Measurements from ENCODE around the gene VRK1.

GRCh38 chr14:96876747-96877146 is 79.6 kb downstream of the VRK1 start:
- TF ChIP-seq, protein P1, sequence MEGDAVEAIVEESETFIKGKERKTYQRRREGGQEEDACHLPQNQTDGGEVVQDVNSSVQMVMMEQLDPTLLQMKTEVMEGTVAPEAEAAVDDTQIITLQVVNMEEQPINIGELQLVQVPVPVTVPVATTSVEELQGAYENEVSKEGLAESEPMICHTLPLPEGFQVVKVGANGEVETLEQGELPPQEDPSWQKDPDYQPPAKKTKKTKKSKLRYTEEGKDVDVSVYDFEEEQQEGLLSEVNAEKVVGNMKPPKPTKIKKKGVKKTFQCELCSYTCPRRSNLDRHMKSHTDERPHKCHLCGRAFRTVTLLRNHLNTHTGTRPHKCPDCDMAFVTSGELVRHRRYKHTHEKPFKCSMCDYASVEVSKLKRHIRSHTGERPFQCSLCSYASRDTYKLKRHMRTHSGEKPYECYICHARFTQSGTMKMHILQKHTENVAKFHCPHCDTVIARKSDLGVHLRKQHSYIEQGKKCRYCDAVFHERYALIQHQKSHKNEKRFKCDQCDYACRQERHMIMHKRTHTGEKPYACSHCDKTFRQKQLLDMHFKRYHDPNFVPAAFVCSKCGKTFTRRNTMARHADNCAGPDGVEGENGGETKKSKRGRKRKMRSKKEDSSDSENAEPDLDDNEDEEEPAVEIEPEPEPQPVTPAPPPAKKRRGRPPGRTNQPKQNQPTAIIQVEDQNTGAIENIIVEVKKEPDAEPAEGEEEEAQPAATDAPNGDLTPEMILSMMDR (conservative IDR thresholded peaks at IDR 0.05; ENCODE audit: low read length): no peak
- no peak for TF ChIP-seq EZH2phosphoT487 (IDR thresholded peaks at IDR 0.05; ENCODE audit: borderline replicate concordance)

Measured in Loucy (cell line).